ENCODE results near the gene SLC26A4.

DNA sequence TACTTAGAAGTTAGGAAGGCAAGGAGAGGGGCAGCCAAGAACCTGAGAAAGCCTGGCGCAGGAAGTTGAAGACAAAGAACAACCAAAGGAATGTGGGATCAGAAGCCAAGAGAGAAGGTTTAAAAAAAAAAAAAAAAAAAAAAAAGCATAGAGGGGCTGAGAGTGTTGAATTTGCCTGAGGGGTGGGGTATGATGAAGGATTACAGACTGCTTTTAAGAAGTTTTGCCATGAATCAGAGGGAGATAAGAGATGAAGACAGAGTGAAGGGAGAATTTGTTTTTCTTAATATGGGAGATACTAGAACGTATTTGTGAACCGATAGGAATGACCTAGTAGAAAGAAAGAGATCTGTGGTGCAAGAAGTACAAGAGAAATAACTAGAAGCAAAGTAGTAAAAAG lies 6.7 kb downstream of the SLC26A4 start:
- TF ChIP-seq POLR2A (IDR thresholded peaks at IDR 0.05) (no peak), CTCF (IDR thresholded peaks at IDR 0.05 in 8 of 11, conservative IDR thresholded peaks at IDR 0.05 in 3 of 11) (no peak), POLR2AphosphoS5 (IDR thresholded peaks at IDR 0.05) (no peak)

Measured in spleen (tissue), 7 donors.